OCI-LY7 (cell line): ENCODE data around the gene FAM9A.

Source experiments
- CTCF ChIP-seq: fragments of 200-600 bp; sonication (generic); conservative IDR thresholded peaks from 2 replicates; pipeline ENCODE4 v1.5.1; 2014; ENCODE audit warnings: mild to moderate bottlenecking, antibody characterized with exemption, low read length, moderate library complexity, mixed read lengths
- EZH2phosphoT487 ChIP-seq: fragments of 200-600 bp; sonication (generic); IDR thresholded peaks from 2 replicates; pipeline ENCODE4 v1.6.1; 2018; ENCODE audit warnings: low read depth, borderline replicate concordance, mild to moderate bottlenecking, mixed run types, antibody characterized with exemption, low read length, moderate library complexity, mixed read lengths

- TF ChIP-seq CTCF = no peak
- TF ChIP-seq EZH2phosphoT487 = no peak
Observed at GRCh38 chrX:8848911-8849310, 47.7 kb upstream of the FAM9A start.
